Measurements from ENCODE around the gene ABCG8.

GRCh38 chr2:43810888-43811287 is 27.9 kb upstream of the ABCG8 start:
- TF ChIP-seq POLR2A (IDR thresholded peaks at IDR 0.05; ENCODE audit: low read depth, low read length) (no peak), POLR2AphosphoS5 (IDR thresholded peaks at IDR 0.05; ENCODE audit: low read depth, low read length) (no peak), SPI1 (IDR thresholded peaks at IDR 0.05; ENCODE audit: low read depth, low read length) (no peak), TAF1 (IDR thresholded peaks at IDR 0.05; ENCODE audit: low read depth, low read length) (no peak), POU2F2 (IDR thresholded peaks at IDR 0.05; ENCODE audit: low read depth, low read length) (no peak), PAX5 (IDR thresholded peaks at IDR 0.05; ENCODE audit: insufficient read depth, low read length, severe bottlenecking) (no peak)
